Endothelial cell of umbilical vein (primary cell): Measurements from ENCODE around the gene ZFP1.

Experiments used
- CTCF ChIP-seq, 2 donors: IDR thresholded peaks; 1 replicate in 1 of 2; 2 replicates in 1 of 2; pipeline ENCODE4 v1.5.1; 2011; ENCODE audit warnings: low read length in 2 of 2, mild to moderate bottlenecking in 2 of 2, moderate library complexity in 2 of 2, control low read depth in 1 of 2, inconsistent platforms in 1 of 2, low read depth in 1 of 2; ENCODE audit not compliant: insufficient read depth in 1 of 2; ENCODE audit errors: extremely low read depth in 1 of 2
- EZH2 ChIP-seq: IDR thresholded peaks from 2 replicates; pipeline ENCODE4 v1.6.1; 2012; ENCODE audit warnings: borderline replicate concordance, low read depth, mild to moderate bottlenecking, moderate library complexity, low read length, inconsistent platforms; ENCODE audit not compliant: severe bottlenecking
- FOS ChIP-seq: IDR thresholded peaks from 2 replicates; pipeline ENCODE4 v1.6.1; 2011; ENCODE audit warnings: mild to moderate bottlenecking, low read length, moderate library complexity, borderline replicate concordance; ENCODE audit not compliant: insufficient read depth
- GATA2 ChIP-seq: IDR thresholded peaks from 2 replicates; pipeline ENCODE4 v1.7.0; 2011; ENCODE audit warnings: low read depth, mild to moderate bottlenecking, moderate library complexity, mixed read lengths, low read length; ENCODE audit not compliant: insufficient read length, insufficient read depth
- JUN ChIP-seq: IDR thresholded peaks from 2 replicates; pipeline ENCODE4 v1.6.1; 2011; ENCODE audit warnings: borderline replicate concordance, low read depth; ENCODE audit not compliant: insufficient read length, insufficient read depth
- MYC ChIP-seq: IDR thresholded peaks from one replicate; pipeline ENCODE4 v1.6.1; 2011; ENCODE audit warnings: mild to moderate bottlenecking, low read depth, low read length
- POLR2A ChIP-seq: IDR thresholded peaks from 2 replicates; pipeline ENCODE4 v1.6.1; 2012; ENCODE audit warnings: low read depth, mild to moderate bottlenecking, control low read depth, low read length
- POLR2AphosphoS5 ChIP-seq: IDR thresholded peaks from 2 replicates; pipeline ENCODE4 v1.6.1; 2012; ENCODE audit warnings: low read depth, mild to moderate bottlenecking, control low read depth, low read length, moderate library complexity; ENCODE audit not compliant: insufficient read depth

GRCh38 chr16:75138636-75139035, 9.7 kb upstream of the ZFP1 start:
- no peak for TF ChIP-seq JUN
- no peak for TF ChIP-seq POLR2A
- TF ChIP-seq CTCF (IDR thresholded peaks at IDR 0.05; ENCODE audit: extremely low read depth in 1 of 2, insufficient read depth in 1 of 2, low read depth in 1 of 2, low read length in 2 of 2) = no peak
- TF ChIP-seq FOS = no peak
- no peak for TF ChIP-seq POLR2AphosphoS5
- TF ChIP-seq MYC = no peak
- no peak for TF ChIP-seq GATA2
- no peak for TF ChIP-seq EZH2
